ENCODE measurements around the gene MBD3. TPM values are rescaled to one million over a fixed set of nuclear protein-coding genes. Genes with fewer than 3 reads are reported as not detected.

Gene MBD3
- total RNA-seq, 2 donors from 2014 or later: 47.7 to 57.5 TPM

- ATAC-seq: no peak
- intact Hi-C loops (cut with DNase I, micrococcal nuclease): no loop called here
- DNase-seq: no peak
Measured at GRCh38 chr19:1577090-1577928, 15.4 kb downstream of the MBD3 start.

GRCh38 chr19:1576242-1577089 lies 16.2 kb downstream of the MBD3 start:
- intact Hi-C loops (cut with DNase I, micrococcal nuclease): no loop called here
- no peak for ATAC-seq
- DNase-seq: no peak

- no peak for ATAC-seq
- no peak for DNase-seq
Measured at GRCh38 chr19:1575323-1576241, 17.1 kb downstream of the MBD3 start.

GRCh38 chr19:1574354-1575136 lies 18.1 kb downstream of the MBD3 start:
- DNase-seq (no peak), ATAC-seq (no peak)
- intact Hi-C loops (cut with DNase I, micrococcal nuclease): no loop called here

More at GRCh38 chr19:1575323-1576241, 17.1 kb downstream of the MBD3 start:
- intact Hi-C loops (cut with DNase I, micrococcal nuclease): no loop called here

- intact Hi-C loops (cut with DNase I, micrococcal nuclease): no loop called here
- DNase-seq (no peak), ATAC-seq (no peak)
Measured at GRCh38 chr19:1572795-1573194, 19.9 kb downstream of the MBD3 start.

- ATAC-seq: no peak
- intact Hi-C loops (cut with DNase I, micrococcal nuclease): no loop called here
- no peak for DNase-seq
Measured at GRCh38 chr19:1571358-1571757, 21.3 kb downstream of the MBD3 start.

- ATAC-seq: no peak
- DNase-seq: no peak
- intact Hi-C loops (cut with DNase I, micrococcal nuclease): no loop called here
Measured at GRCh38 chr19:1570836-1571235, 21.8 kb downstream of the MBD3 start.

- intact Hi-C loops (cut with DNase I, micrococcal nuclease): no loop called here
- ATAC-seq (no peak), DNase-seq (no peak)
Measured at GRCh38 chr19:1569997-1570396, 22.7 kb downstream of the MBD3 start.

GRCh38 chr19:1568320-1569019 lies 24.2 kb downstream of the MBD3 start, which contains the start of gene MEX3D:
TSS of gene MEX3D (minus strand) at chr19:1568325. CDS start at chr19:1568058, 267 bp downstream.
- ATAC-seq: peak; percentile 83
- intact Hi-C loops (cut with DNase I, micrococcal nuclease): no loop called here
- peak; percentile 65 to 82 for DNase-seq

- intact Hi-C loops (cut with DNase I, micrococcal nuclease): no loop called here
- no peak for ATAC-seq
- DNase-seq: no peak
Measured at GRCh38 chr19:1567848-1568227, 24.8 kb downstream of the MBD3 start.

GRCh38 chr19:1567116-1567847 lies 25.4 kb downstream of the MBD3 start:
- peak; percentile 52 for ATAC-seq
- peak in 1 of 2 donors; percentile 52 for DNase-seq
- intact Hi-C loops (cut with DNase I, micrococcal nuclease): no loop called here

GRCh38 chr19:1566392-1567115 lies 26.1 kb downstream of the MBD3 start:
- DNase-seq (peak; percentile 65 to 68), ATAC-seq (peak; percentile 62)
- intact Hi-C loops (cut with DNase I, micrococcal nuclease): no loop called here

GRCh38 chr19:1563251-1563650 lies 29.4 kb downstream of the MBD3 start:
- intact Hi-C loops (cut with DNase I, micrococcal nuclease): no loop called here
- no peak for ATAC-seq
- DNase-seq: no peak

- intact Hi-C loops (cut with DNase I, micrococcal nuclease): no loop called here
- ATAC-seq (no peak), DNase-seq (no peak)
Measured at GRCh38 chr19:1561236-1561842, 31.3 kb downstream of the MBD3 start.

- no peak for DNase-seq
- no peak for ATAC-seq
- intact Hi-C loops (cut with DNase I, micrococcal nuclease): no loop called here
Measured at GRCh38 chr19:1560286-1560882, 32.3 kb downstream of the MBD3 start.
